ENCODE results near the gene EPX.

Gene EPX

GRCh38 chr17:58250344-58251011 lies 58.0 kb downstream of the EPX start:
- DNase-seq (ENCODE audit: low read depth in 1 of 2, low spot score in 1 of 2), result no peak

GRCh38 chr17:58252141-58252540 lies 59.6 kb downstream of the EPX start:
- DNase-seq (ENCODE audit: low read depth in 1 of 2, low spot score in 1 of 2), result no peak

GRCh38 chr17:58253082-58253481 lies 60.6 kb downstream of the EPX start:
- DNase-seq (ENCODE audit: low read depth in 1 of 2, low spot score in 1 of 2), result no peak
